ENCODE data around the gene PAOX.

DNA sequence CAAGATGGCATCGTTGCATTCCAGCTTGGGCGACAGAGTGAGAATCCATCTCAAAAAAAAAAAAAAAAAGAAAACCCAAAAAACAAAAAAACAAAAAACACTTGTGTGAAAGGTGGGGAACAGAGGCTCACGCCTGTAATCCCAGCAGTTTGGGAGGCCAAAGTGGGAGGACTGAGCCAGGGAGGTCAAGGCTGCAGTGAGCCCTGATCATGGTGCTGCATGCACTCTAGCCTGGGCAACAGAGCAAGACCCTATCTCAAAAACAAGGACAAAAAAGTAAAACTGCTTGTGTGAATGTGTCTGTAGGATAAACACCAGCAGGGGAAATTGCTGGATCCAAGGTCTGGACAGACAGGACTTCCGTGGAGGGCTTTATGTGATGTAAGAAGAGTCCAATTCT, 4.5 kb downstream of the PAOX start:
- TF ChIP-seq, protein P1, sequence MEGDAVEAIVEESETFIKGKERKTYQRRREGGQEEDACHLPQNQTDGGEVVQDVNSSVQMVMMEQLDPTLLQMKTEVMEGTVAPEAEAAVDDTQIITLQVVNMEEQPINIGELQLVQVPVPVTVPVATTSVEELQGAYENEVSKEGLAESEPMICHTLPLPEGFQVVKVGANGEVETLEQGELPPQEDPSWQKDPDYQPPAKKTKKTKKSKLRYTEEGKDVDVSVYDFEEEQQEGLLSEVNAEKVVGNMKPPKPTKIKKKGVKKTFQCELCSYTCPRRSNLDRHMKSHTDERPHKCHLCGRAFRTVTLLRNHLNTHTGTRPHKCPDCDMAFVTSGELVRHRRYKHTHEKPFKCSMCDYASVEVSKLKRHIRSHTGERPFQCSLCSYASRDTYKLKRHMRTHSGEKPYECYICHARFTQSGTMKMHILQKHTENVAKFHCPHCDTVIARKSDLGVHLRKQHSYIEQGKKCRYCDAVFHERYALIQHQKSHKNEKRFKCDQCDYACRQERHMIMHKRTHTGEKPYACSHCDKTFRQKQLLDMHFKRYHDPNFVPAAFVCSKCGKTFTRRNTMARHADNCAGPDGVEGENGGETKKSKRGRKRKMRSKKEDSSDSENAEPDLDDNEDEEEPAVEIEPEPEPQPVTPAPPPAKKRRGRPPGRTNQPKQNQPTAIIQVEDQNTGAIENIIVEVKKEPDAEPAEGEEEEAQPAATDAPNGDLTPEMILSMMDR (conservative IDR thresholded peaks at IDR 0.05; ENCODE audit: low read depth in 2 of 2), result no peak
- TF ChIP-seq JUNB (IDR thresholded peaks at IDR 0.05; ENCODE audit: unreplicated experiment), result no peak
- no peak for TF ChIP-seq EZH2phosphoT487 (IDR thresholded peaks at IDR 0.05; ENCODE audit: unreplicated experiment)
- no peak for TF ChIP-seq POLR2AphosphoS5 (IDR thresholded peaks at IDR 0.05; ENCODE audit: low read depth)
- no peak for TF ChIP-seq REST (IDR thresholded peaks at IDR 0.05; ENCODE audit: unreplicated experiment)

Data from GM23338 (cell line).